HG03565 (cell line): ENCODE measurements around the gene POLR1G.
"Not testable (repeated sequence)": the region's sequence is repeated elsewhere in the genome, so short reads cannot be mapped to it uniquely, and the experiment has no call there.

Source experiments
- ATAC-seq: cut with Tn5 transposase; IDR thresholded peaks from one replicate; pipeline ENCODE4 v1.9.1; 2021; ENCODE audit warnings: mild to moderate bottlenecking, moderate library complexity; ENCODE audit not compliant: unreplicated experiment

POLR1G gene

GRCh38 chr19:45395821-45396617 is 10.4 kb upstream of the POLR1G start:
- no peak for ATAC-seq

GRCh38 chr19:45400192-45400591 is 6.3 kb upstream of the POLR1G start:
- ATAC-seq, result no peak

- no peak for ATAC-seq
These were observed 4.6 kb upstream of the POLR1G start for GRCh38 chr19:45401815-45402214.

GRCh38 chr19:45402298-45403061 is 4.0 kb upstream of the POLR1G start:
- ATAC-seq, result no peak

GRCh38 chr19:45403272-45403671 is 3.2 kb upstream of the POLR1G start:
- ATAC-seq, result no peak

GRCh38 chr19:45403781-45404556 is 2.5 kb upstream of the POLR1G start:
- no peak for ATAC-seq

- ATAC-seq, result peak; percentile 13
These were observed 1.6 kb upstream of the POLR1G start, which contains the start of gene PPP1R13L for GRCh38 chr19:45404557-45405434. PPP1R13L (minus strand) TSS chr19:45405069; CDS start chr19:45398318, 6,751 bp downstream.

GRCh38 chr19:45405435-45406225 is 814 bp upstream of the POLR1G start:
- ATAC-seq, result peak; percentile 36

GRCh38 chr19:45407091-45407375 is 589 bp downstream of the POLR1G start:
- ATAC-seq, result no peak

GRCh38 chr19:45407585-45407984 is 1.1 kb downstream of the POLR1G start:
- not testable (repeated sequence) for ATAC-seq

- no peak for ATAC-seq
These were observed 1.7 kb downstream of the POLR1G start for GRCh38 chr19:45408121-45408520.

GRCh38 chr19:45408830-45409556 is 2.5 kb downstream of the POLR1G start:
- ATAC-seq, result no peak

- no peak for ATAC-seq
These were observed 3.1 kb downstream of the POLR1G start for GRCh38 chr19:45409557-45409920.

- ATAC-seq, result not testable (repeated sequence)
These were observed 3.9 kb downstream of the POLR1G start for GRCh38 chr19:45410330-45410729.

GRCh38 chr19:45413497-45413896 is 7.1 kb downstream of the POLR1G start:
- ATAC-seq, result no peak

- no peak for ATAC-seq
These were observed 8.0 kb downstream of the POLR1G start for GRCh38 chr19:45414468-45414867.

- no peak for ATAC-seq
These were observed 10.7 kb downstream of the POLR1G start for GRCh38 chr19:45417151-45417550.

GRCh38 chr19:45418802-45419201 is 12.4 kb downstream of the POLR1G start:
- ATAC-seq, result no peak

GRCh38 chr19:45419396-45419795 is 13.0 kb downstream of the POLR1G start:
- ATAC-seq, result peak; percentile 35
